SHP77 (cell line): ENCODE results near the gene TBCK.

Experiments
- DNase-seq, 2 experiments: peaks; one replicate each; lab custom pipeline; 2025; lab: John Stamatoyannopoulos, UW

The TBCK gene

GRCh38 chr4:106286611-106287010, 29.4 kb downstream of the TBCK start:
- DNase-seq = no peak

- DNase-seq = no peak
These were observed 31.8 kb downstream of the TBCK start for GRCh38 chr4:106284227-106284626.

- DNase-seq = no peak
These were observed 38.8 kb downstream of the TBCK start for GRCh38 chr4:106277140-106277675.

- DNase-seq = no peak
These were observed 42.2 kb downstream of the TBCK start for GRCh38 chr4:106273831-106274230.

GRCh38 chr4:106270736-106271135, 45.3 kb downstream of the TBCK start:
- DNase-seq = no peak

- no peak for DNase-seq
These were observed 46.3 kb downstream of the TBCK start for GRCh38 chr4:106269711-106270110.

- DNase-seq = no peak
These were observed 47.2 kb downstream of the TBCK start for GRCh38 chr4:106268786-106269185.

GRCh38 chr4:106266201-106266600, 49.8 kb downstream of the TBCK start:
- DNase-seq = no peak

- DNase-seq = no peak
These were observed 51.7 kb downstream of the TBCK start for GRCh38 chr4:106264331-106264728.

GRCh38 chr4:106263594-106264330, 52.2 kb downstream of the TBCK start:
- no peak for DNase-seq

GRCh38 chr4:106261980-106262379, 54.0 kb downstream of the TBCK start:
- no peak for DNase-seq

- no peak for DNase-seq
These were observed 57.6 kb downstream of the TBCK start for GRCh38 chr4:106258145-106259045.

- no peak for DNase-seq
These were observed 59.8 kb downstream of the TBCK start for GRCh38 chr4:106256190-106256589.

- DNase-seq = no peak
These were observed 60.8 kb downstream of the TBCK start for GRCh38 chr4:106255195-106255594.

GRCh38 chr4:106253364-106254129, 62.5 kb downstream of the TBCK start:
- no peak for DNase-seq

- DNase-seq = no peak
These were observed 68.4 kb downstream of the TBCK start for GRCh38 chr4:106247600-106247999.

- DNase-seq = no peak
These were observed 69.6 kb downstream of the TBCK start for GRCh38 chr4:106246441-106246840.

- DNase-seq = no peak
These were observed 70.8 kb downstream of the TBCK start for GRCh38 chr4:106245176-106245575.

GRCh38 chr4:106240699-106241098, 75.3 kb downstream of the TBCK start:
- no peak for DNase-seq

- DNase-seq = no peak
These were observed 77.1 kb downstream of the TBCK start for GRCh38 chr4:106238820-106239420.

- DNase-seq = no peak
These were observed 84.1 kb downstream of the TBCK start for GRCh38 chr4:106231931-106232330.

- no peak for DNase-seq
These were observed 93.5 kb downstream of the TBCK start for GRCh38 chr4:106222548-106222947.
